Loucy (cell line): ENCODE results near the gene GTPBP6.

Experiments used
- H2AFZ ChIP-seq: fragments of 200-600 bp; sonication (generic); 2 replicates; pipeline ENCODE4 v1.6.0; 2016; ENCODE audit warnings: antibody characterized with exemption, mild to moderate bottlenecking, low read length, moderate library complexity
- H3F3A ChIP-seq: fragments of 200-600 bp; 2 replicates; pipeline ENCODE4 v1.6.0; 2016; ENCODE audit warnings: antibody characterized with exemption, low read depth, mild to moderate bottlenecking
- H3K27me3 ChIP-seq: fragments of 200-600 bp; sonication (generic); 2 replicates; pipeline ENCODE4 v1.6.1; 2014; ENCODE audit warnings: low read length, mild to moderate bottlenecking; ENCODE audit not compliant: insufficient read depth, poor library complexity, severe bottlenecking
- H3K36me3 ChIP-seq: fragments of 200-600 bp; sonication (generic); 2 replicates; pipeline ENCODE4 v1.6.1; 2016; ENCODE audit warnings: low read length; ENCODE audit not compliant: insufficient read depth
- H3K4me1 ChIP-seq: fragments of 200-600 bp; sonication (generic); 2 replicates; pipeline ENCODE4 v1.5.1; 2014; ENCODE audit warnings: low read length, mild to moderate bottlenecking; ENCODE audit not compliant: insufficient read depth, poor library complexity, severe bottlenecking
- H3K4me2 ChIP-seq: fragments of 200-600 bp; sonication (generic); 2 replicates; pipeline ENCODE4 v1.6.0; 2014; ENCODE audit warnings: antibody characterized with exemption, low read length, low read depth, mild to moderate bottlenecking; ENCODE audit not compliant: poor library complexity, severe bottlenecking
- H3K4me3 ChIP-seq: fragments of 200-600 bp; sonication (generic); 2 replicates; pipeline ENCODE4 v1.5.1; 2014; ENCODE audit warnings: low read length, mild to moderate bottlenecking, mixed read lengths; ENCODE audit not compliant: poor library complexity, severe bottlenecking
- H3K79me2 ChIP-seq: fragments of 200-600 bp; sonication (generic); 2 replicates; pipeline ENCODE4 v1.6.1; 2014; ENCODE audit warnings: low read length; ENCODE audit not compliant: insufficient read depth
- H3K9ac ChIP-seq: fragments of 200-600 bp; sonication (generic); 2 replicates; pipeline ENCODE4 v1.6.0; 2014; ENCODE audit warnings: mild to moderate bottlenecking, low read depth, low read length, moderate library complexity; ENCODE audit not compliant: poor library complexity, severe bottlenecking
- H3K9me2 ChIP-seq: fragments of 200-600 bp; sonication (generic); replicated peaks from 2 replicates; pipeline ENCODE4 v1.6.1; 2016; ENCODE audit warnings: low read depth, low read length, mixed read lengths
- H3K9me3 ChIP-seq: fragments of 200-600 bp; sonication (generic); 2 replicates; pipeline ENCODE4 v1.6.1; 2014; ENCODE audit warnings: mild to moderate bottlenecking, antibody characterized with exemption, low read length, low read depth; ENCODE audit not compliant: insufficient read depth
- H4K20me1 ChIP-seq: fragments of 200-600 bp; sonication (generic); 2 replicates; pipeline ENCODE4 v1.6.0; 2014; ENCODE audit warnings: antibody characterized with exemption, low read length, mild to moderate bottlenecking; ENCODE audit not compliant: insufficient read depth, poor library complexity, severe bottlenecking
- EZH2phosphoT487 ChIP-seq: fragments of 200-600 bp; IDR thresholded peaks from 2 replicates; pipeline ENCODE4 v1.6.1; 2018; ENCODE audit warnings: antibody characterized with exemption, mild to moderate bottlenecking, moderate library complexity, borderline replicate concordance
- TF ChIP-seq, protein P1 (sequence below): fragments of 200-600 bp; sonication (generic); conservative IDR thresholded peaks from 2 replicates; pipeline ENCODE4 v1.5.1; 2014; ENCODE audit warnings: mild to moderate bottlenecking, antibody characterized with exemption, low read length

Gene GTPBP6

DNA sequence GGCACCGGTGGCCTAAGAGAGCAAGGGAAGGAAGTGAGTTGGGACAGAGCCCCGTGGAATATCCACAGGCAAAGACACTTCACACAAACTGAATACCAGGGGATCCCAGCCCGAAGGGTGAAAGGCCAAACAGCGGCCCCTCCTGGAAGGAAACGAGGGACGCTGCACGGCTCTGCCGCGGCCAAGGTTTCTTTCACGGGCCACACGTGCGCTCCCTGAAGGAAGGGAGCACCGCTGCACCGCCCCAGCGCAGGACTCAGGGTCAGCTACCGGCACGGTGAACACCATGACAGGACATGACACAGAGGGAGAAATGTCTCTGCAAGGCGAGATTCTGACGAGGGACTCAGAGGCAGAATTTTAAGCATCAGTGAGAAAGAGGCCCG, 31.5 kb upstream of the GTPBP6 start:
- no peaks in the 10 kb centered on the region for H3K4me1 ChIP-seq
- no peaks in the 10 kb centered on the region for H3K27me3 ChIP-seq
- no peaks in the 10 kb centered on the region for H3K9me2 ChIP-seq
- no peak overlapping the region for H3K4me2 ChIP-seq
- no peaks in the 10 kb centered on the region for H3K9me3 ChIP-seq
- no peaks in the 10 kb centered on the region for H3F3A ChIP-seq
- H3K36me3 ChIP-seq: no peaks in the 10 kb centered on the region
- no peak overlapping the region for H2AFZ ChIP-seq
- TF ChIP-seq, protein P1, sequence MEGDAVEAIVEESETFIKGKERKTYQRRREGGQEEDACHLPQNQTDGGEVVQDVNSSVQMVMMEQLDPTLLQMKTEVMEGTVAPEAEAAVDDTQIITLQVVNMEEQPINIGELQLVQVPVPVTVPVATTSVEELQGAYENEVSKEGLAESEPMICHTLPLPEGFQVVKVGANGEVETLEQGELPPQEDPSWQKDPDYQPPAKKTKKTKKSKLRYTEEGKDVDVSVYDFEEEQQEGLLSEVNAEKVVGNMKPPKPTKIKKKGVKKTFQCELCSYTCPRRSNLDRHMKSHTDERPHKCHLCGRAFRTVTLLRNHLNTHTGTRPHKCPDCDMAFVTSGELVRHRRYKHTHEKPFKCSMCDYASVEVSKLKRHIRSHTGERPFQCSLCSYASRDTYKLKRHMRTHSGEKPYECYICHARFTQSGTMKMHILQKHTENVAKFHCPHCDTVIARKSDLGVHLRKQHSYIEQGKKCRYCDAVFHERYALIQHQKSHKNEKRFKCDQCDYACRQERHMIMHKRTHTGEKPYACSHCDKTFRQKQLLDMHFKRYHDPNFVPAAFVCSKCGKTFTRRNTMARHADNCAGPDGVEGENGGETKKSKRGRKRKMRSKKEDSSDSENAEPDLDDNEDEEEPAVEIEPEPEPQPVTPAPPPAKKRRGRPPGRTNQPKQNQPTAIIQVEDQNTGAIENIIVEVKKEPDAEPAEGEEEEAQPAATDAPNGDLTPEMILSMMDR: no peak
- no peak for TF ChIP-seq EZH2phosphoT487
- H3K4me3 ChIP-seq: no peak overlapping the region
- H3K79me2 ChIP-seq: no peaks in the 10 kb centered on the region
- H4K20me1 ChIP-seq: no peaks in the 10 kb centered on the region
- no peak overlapping the region for H3K9ac ChIP-seq

DNA sequence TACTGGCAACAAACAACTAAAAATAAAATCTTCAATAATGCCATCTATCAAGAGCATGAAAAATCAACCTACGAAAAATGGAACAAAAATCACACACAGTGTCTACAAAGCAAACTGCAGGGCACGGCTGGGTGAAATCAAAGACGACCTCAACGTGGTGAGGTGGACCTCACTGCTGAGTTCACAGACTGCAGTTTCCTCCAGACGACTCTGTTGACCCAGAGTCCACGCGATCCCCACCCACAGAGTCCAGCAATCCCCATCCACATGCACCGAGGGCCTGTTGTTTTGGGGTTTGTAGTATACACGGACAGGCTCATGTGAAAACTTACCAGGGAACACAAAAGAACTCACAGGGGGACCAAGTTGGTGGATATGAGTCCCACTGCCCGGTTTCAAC, 31.1 kb upstream of the GTPBP6 start:
- no peak overlapping the region for H3K4me2 ChIP-seq
- H3K4me1 ChIP-seq: no peaks in the 10 kb centered on the region
- no peaks in the 10 kb centered on the region for H3K9me3 ChIP-seq
- no peaks in the 10 kb centered on the region for H4K20me1 ChIP-seq
- no peak overlapping the region for H3K9ac ChIP-seq
- no peaks in the 10 kb centered on the region for H3K79me2 ChIP-seq
- no peaks in the 10 kb centered on the region for H3F3A ChIP-seq
- TF ChIP-seq, protein P1: no peak
- TF ChIP-seq EZH2phosphoT487: no peak
- H2AFZ ChIP-seq: no peak overlapping the region
- H3K27me3 ChIP-seq: no peaks in the 10 kb centered on the region
- H3K9me2 ChIP-seq: no peaks in the 10 kb centered on the region
- no peak overlapping the region for H3K4me3 ChIP-seq
- H3K36me3 ChIP-seq: no peaks in the 10 kb centered on the region

DNA sequence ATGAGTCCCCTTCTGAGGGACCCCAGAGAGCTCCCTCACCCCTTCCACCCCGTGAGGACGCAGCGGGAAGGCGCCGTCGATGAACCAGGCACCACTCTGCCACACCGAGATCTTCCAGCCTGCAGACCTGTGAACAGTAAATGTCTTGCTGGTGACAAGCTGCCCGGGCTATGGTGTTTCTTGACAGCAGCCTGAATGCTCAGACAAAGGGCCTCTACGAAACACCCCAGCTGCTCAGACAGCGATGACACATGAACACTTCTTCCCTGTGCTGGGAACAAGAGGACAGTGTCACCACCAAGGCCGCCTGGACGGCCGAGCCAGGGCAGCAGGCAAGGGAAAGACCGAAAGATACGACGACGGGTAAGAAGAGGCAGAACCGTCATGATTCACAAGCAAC, 30.6 kb upstream of the GTPBP6 start:
- TF ChIP-seq EZH2phosphoT487: no peak
- TF ChIP-seq, protein P1: no peak
- H3K9me2 ChIP-seq: no peaks in the 10 kb centered on the region
- H2AFZ ChIP-seq: no peak overlapping the region
- no peak overlapping the region for H3K4me2 ChIP-seq
- H3K9ac ChIP-seq: no peak overlapping the region
- H3K4me1 ChIP-seq: no peaks in the 10 kb centered on the region
- H3K9me3 ChIP-seq: no peaks in the 10 kb centered on the region
- H4K20me1 ChIP-seq: no peaks in the 10 kb centered on the region
- no peaks in the 10 kb centered on the region for H3K36me3 ChIP-seq
- no peaks in the 10 kb centered on the region for H3F3A ChIP-seq
- no peaks in the 10 kb centered on the region for H3K79me2 ChIP-seq
- H3K27me3 ChIP-seq: no peaks in the 10 kb centered on the region
- no peak overlapping the region for H3K4me3 ChIP-seq
